ENCODE results near the gene CT47A1. TPM values are rescaled to one million over a fixed set of nuclear protein-coding genes. Genes with fewer than 3 reads are reported as not detected.
"Not testable (repeated sequence)": the region's sequence is repeated elsewhere in the genome, so short reads cannot be mapped to it uniquely, and the experiment has no call there.

CT47A1 gene

GRCh38 chrX:120956500-120956899 is 29.1 kb downstream of the CT47A1 start, which contains the start of gene CT47A7:
TSS of gene CT47A7 (minus strand) at chrX:120956600. CDS start at chrX:120956345, 255 bp downstream.
- H3K4ac ChIP-seq (ENCODE audit: low read depth, low read length): not testable (repeated sequence)

More at GRCh38 chrX:120956500-120956899, 29.1 kb downstream of the CT47A1 start, which contains the start of gene CT47A7:
- H4K8ac ChIP-seq (ENCODE audit: low read depth, low read length); H3K27me3 ChIP-seq (ENCODE audit: insufficient read depth, low read length, poor library complexity); H3K27ac ChIP-seq (ENCODE audit: low read depth, low read length); H2AK5ac ChIP-seq (ENCODE audit: low read length); H3K4me2 ChIP-seq (ENCODE audit: low read length); H3K79me1 ChIP-seq (ENCODE audit: low read length); DNase-seq; H3K9ac ChIP-seq (ENCODE audit: low read length); H2BK15ac ChIP-seq (replicated peaks; ENCODE audit: low read depth); H3K56ac ChIP-seq (ENCODE audit: low read length); H2BK5ac ChIP-seq (ENCODE audit: low read length); H3K4me3 ChIP-seq (ENCODE audit: low read length); H2BK120ac ChIP-seq (ENCODE audit: low read depth, low read length); H3K79me2 ChIP-seq (ENCODE audit: control insufficient read depth, insufficient read depth, low read length); H3K36me3 ChIP-seq (ENCODE audit: control insufficient read depth, insufficient read depth, low read length); H3K18ac ChIP-seq (ENCODE audit: low read length); H4K5ac ChIP-seq (ENCODE audit: low read length); H3K4me1 ChIP-seq (ENCODE audit: control insufficient read depth, low read depth, low read length); H3K23ac ChIP-seq (ENCODE audit: low read length): not testable (repeated sequence)
- no CpG with 5 or more reads among the region's 7 CpGs for WGBS (ENCODE audit: extremely low coverage, insufficient coverage, low lambda C conversion rate)

Small RNA genes within 50 kb of the gene (small RNA-seq; reads per million reads assigned to genes)
- gene AL670379.1 (ENCODE audit: insufficient read depth) (not detected), gene AL670379.10 (ENCODE audit: insufficient read depth) (not detected), gene AL670379.11 (ENCODE audit: insufficient read depth) (not detected), gene AL670379.12 (ENCODE audit: insufficient read depth) (not detected), gene AL670379.2 (ENCODE audit: insufficient read depth) (not detected), gene AL670379.3 (ENCODE audit: insufficient read depth) (not detected), gene AL670379.4 (ENCODE audit: insufficient read depth) (not detected), gene AL670379.5 (ENCODE audit: insufficient read depth) (not detected), gene AL670379.6 (ENCODE audit: insufficient read depth) (not detected), gene AL670379.7 (ENCODE audit: insufficient read depth) (not detected), gene AL670379.8 (ENCODE audit: insufficient read depth) (not detected), gene AL670379.9 (ENCODE audit: insufficient read depth) (not detected)

Measured in mesendoderm (in vitro differentiated cells).